H1 (cell line): ENCODE measurements around the gene GIGYF2. TPM values are rescaled to one million over a fixed set of nuclear protein-coding genes. Genes with fewer than 3 reads are reported as not detected.

Source experiments
- CTCF ChIA-PET: fragments of 300-600 bp; sonication (Branson Sonifier 250); formaldehyde crosslinking; loops from one replicate; lab custom pipeline; 2021; ENCODE audit not compliant: partially characterized antibody; lab: Charles Lee
- POLR2A ChIA-PET: fragments of 300-600 bp; sonication (Branson Sonifier 250); formaldehyde crosslinking; loops from one replicate; lab custom pipeline; 2021; ENCODE audit warnings: inconsistent platforms; ENCODE audit not compliant: partially characterized antibody; lab: Charles Lee
- DNase-seq, 2 experiments: peaks; one replicate each; pipeline versions ENCODE4 v3.0.0 to v3.0.0-alpha.2; 2010 to 2022; ENCODE audit warnings: low spot score in 2 of 2, low read depth in 1 of 2, mixed read lengths in 1 of 2
- FAIRE-seq: peaks from 2 replicates; lab custom pipeline; 2011; peaks lifted over from hg19 to GRCh38; lab: Jason Lieb, UNC
- H2AFZ ChIP-seq: 2 replicates; pipeline ENCODE4 v1.8.1; 2012; ENCODE audit warnings: low read length, inconsistent platforms
- H2AK5ac ChIP-seq: 2 replicates; pipeline ENCODE4 v1.6.1; 2013; ENCODE audit warnings: low read depth, low read length
- H2BK120ac ChIP-seq: replicated peaks from 2 replicates; pipeline ENCODE3; 2013; ENCODE audit warnings: low read depth, low read length, inconsistent platforms
- H2BK12ac ChIP-seq: 2 replicates; pipeline ENCODE4 v1.6.1; 2013; ENCODE audit warnings: low read depth, low read length
- H2BK15ac ChIP-seq: 2 replicates; pipeline ENCODE4 v1.6.1; 2013; ENCODE audit warnings: low read length
- H2BK20ac ChIP-seq: 2 replicates; pipeline ENCODE4 v1.6.1; 2013; ENCODE audit warnings: low read length
- H2BK5ac ChIP-seq: 2 replicates; pipeline ENCODE4 v1.6.1; 2013; ENCODE audit warnings: low read depth, low read length
- H3K14ac ChIP-seq: 2 replicates; pipeline ENCODE4 v1.6.1; 2013; ENCODE audit warnings: inconsistent platforms; ENCODE audit not compliant: insufficient read length
- H3K18ac ChIP-seq: 2 replicates; pipeline ENCODE4 v1.6.1; 2013; ENCODE audit warnings: low read length; ENCODE audit errors: extremely low read depth
- H3K23ac ChIP-seq: 2 replicates; pipeline ENCODE4 v1.6.1; 2013; ENCODE audit warnings: inconsistent platforms; ENCODE audit not compliant: insufficient read length
- H3K23me2 ChIP-seq: 2 replicates; pipeline ENCODE4 v1.6.1; 2013; ENCODE audit warnings: low read depth, low read length
- H3K27ac ChIP-seq: 2 replicates; pipeline ENCODE4 v1.6.1; 2011; ENCODE audit warnings: low read depth, low read length, inconsistent platforms
- H3K27me3 ChIP-seq, 4 experiments: replicated peaks in 1 of 4; 1 replicate in 1 of 4; 2 replicates in 3 of 4; pipeline versions ENCODE4 v1.6.1 to v1.8.1; 2011 to 2013; ENCODE audit warnings: low read length in 3 of 4, mild to moderate bottlenecking in 3 of 4, inconsistent platforms in 2 of 4, mixed read lengths in 2 of 4, moderate library complexity in 1 of 4; ENCODE audit not compliant: control insufficient read depth in 3 of 4, insufficient read depth in 3 of 4; ENCODE audit errors: extremely low read depth in 1 of 4
- H3K36me3 ChIP-seq, 4 experiments: 2 replicates each; pipeline versions ENCODE4 v1.6.1 to v1.8.1; 2011 to 2013; ENCODE audit warnings: mild to moderate bottlenecking in 4 of 4, low read length in 3 of 4, moderate library complexity in 2 of 4, control low read depth in 1 of 4, inconsistent platforms in 1 of 4; ENCODE audit not compliant: insufficient read depth in 4 of 4, control insufficient read depth in 2 of 4
- H3K4ac ChIP-seq: replicated peaks from 2 replicates; pipeline ENCODE3; 2013; ENCODE audit warnings: low read length, low read depth, mixed read lengths, inconsistent platforms; ENCODE audit not compliant: insufficient read length
- H3K4me1 ChIP-seq, 4 experiments: replicated peaks in 1 of 4; 1 replicate in 1 of 4; 2 replicates in 3 of 4; pipeline versions ENCODE4 v1.6.1 to v1.8.1; 2011 to 2013; ENCODE audit warnings: low read length in 3 of 4, inconsistent platforms in 2 of 4, mixed read lengths in 1 of 4; ENCODE audit not compliant: insufficient read depth in 4 of 4, control insufficient read depth in 3 of 4
- H3K4me2 ChIP-seq, 2 experiments: 2 replicates each; pipeline versions ENCODE4 v1.6.1 to v1.8.1; 2011 to 2013; ENCODE audit warnings: low read depth in 2 of 2, low read length in 2 of 2, control low read depth in 1 of 2, inconsistent platforms in 1 of 2, mild to moderate bottlenecking in 1 of 2; ENCODE audit not compliant: insufficient read depth in 1 of 2
- H3K4me3 ChIP-seq, 4 experiments: fragments of 200-600, 300-600 bp in 1 of 4; sonication (generic), shearing (Covaris generic), sonication (Bioruptor Twin) in 1 of 4; 2 replicates each; pipeline versions ENCODE4 v1.5.1 to v1.8.1; 2011 to 2016; ENCODE audit warnings: low read length in 4 of 4, low read depth in 3 of 4, control low read depth in 2 of 4, inconsistent platforms in 2 of 4, mild to moderate bottlenecking in 2 of 4, mixed read lengths in 1 of 4, moderate library complexity in 1 of 4; ENCODE audit not compliant: insufficient read depth in 2 of 4; ENCODE audit errors: extremely low read depth in 1 of 4
- H3K56ac ChIP-seq: replicated peaks from 2 replicates; pipeline ENCODE3; 2013; ENCODE audit warnings: low read depth, mild to moderate bottlenecking, mixed read lengths, low read length, inconsistent platforms; ENCODE audit not compliant: insufficient read length
- H3K79me1 ChIP-seq: 2 replicates; pipeline ENCODE4 v1.6.1; 2013; ENCODE audit warnings: low read depth, low read length, control low read depth
- H3K79me2 ChIP-seq, 2 experiments: 2 replicates each; pipeline versions ENCODE4 v1.6.1 to v1.8.1; 2012 to 2013; ENCODE audit warnings: low read length in 2 of 2, mild to moderate bottlenecking in 2 of 2, inconsistent platforms in 1 of 2; ENCODE audit not compliant: insufficient read depth in 2 of 2, control insufficient read depth in 1 of 2
- H3K9ac ChIP-seq, 4 experiments: replicated peaks in 1 of 4; 1 replicate in 1 of 4; 2 replicates in 3 of 4; pipeline versions ENCODE4 v1.6.1 to v1.8.1; 2011 to 2013; ENCODE audit warnings: low read depth in 3 of 4, low read length in 3 of 4, control low read depth in 2 of 4, mild to moderate bottlenecking in 2 of 4, moderate library complexity in 2 of 4, inconsistent platforms in 1 of 4; ENCODE audit errors: extremely low read depth in 1 of 4
- H3K9me3 ChIP-seq, 2 experiments: 2 replicates each; pipeline versions ENCODE4 v1.6.1 to v1.8.1; 2012 to 2013; ENCODE audit warnings: mild to moderate bottlenecking in 2 of 2, moderate library complexity in 2 of 2, control low read depth in 1 of 2, inconsistent platforms in 1 of 2, low read depth in 1 of 2, low read length in 1 of 2, mixed read lengths in 1 of 2; ENCODE audit not compliant: insufficient read depth in 2 of 2
- H4K20me1 ChIP-seq, 2 experiments: replicated peaks in 1 of 2; 2 replicates each; pipeline versions ENCODE3 to v1.8.1; 2011 to 2013; ENCODE audit warnings: inconsistent platforms in 2 of 2, low read length in 2 of 2, mild to moderate bottlenecking in 1 of 2; ENCODE audit not compliant: insufficient read depth in 2 of 2, control insufficient read depth in 1 of 2
- H4K5ac ChIP-seq: 2 replicates; pipeline ENCODE4 v1.6.1; 2013; ENCODE audit warnings: low read length, low read depth, mixed read lengths, inconsistent platforms; ENCODE audit not compliant: insufficient read length
- H4K8ac ChIP-seq: 2 replicates; pipeline ENCODE4 v1.8.0; 2013; ENCODE audit warnings: mild to moderate bottlenecking, moderate library complexity, low read length, inconsistent platforms; ENCODE audit not compliant: insufficient read depth; ENCODE audit errors: extremely low read depth
- H4K91ac ChIP-seq: replicated peaks from 2 replicates; pipeline ENCODE3; 2013; ENCODE audit warnings: low read length, mixed read lengths, inconsistent platforms; ENCODE audit not compliant: insufficient read length
- HDAC6 ChIP-seq: IDR thresholded peaks from one replicate; pipeline ENCODE4 v1.7.1; 2012; ENCODE audit warnings: low read depth, mild to moderate bottlenecking, inconsistent platforms, low read length, moderate library complexity
- KDM5A ChIP-seq: fragments of 200-600 bp; IDR thresholded peaks from 2 replicates; pipeline ENCODE4 v1.7.1; 2012; ENCODE audit warnings: mild to moderate bottlenecking, low read length, inconsistent platforms, mixed read lengths
- SIX5 ChIP-seq: IDR thresholded peaks from 2 replicates; pipeline ENCODE4 v1.6.1; 2011; ENCODE audit warnings: mild to moderate bottlenecking, low read depth, low read length
- WGBS, 2 experiments: shearing (Covaris generic) in 1 of 2; methylation state at CpG; one replicate each; pipeline versions ENCODE4 v1.1.6 to v1.1.7; 2013 to 2015; ENCODE audit warnings: low lambda C conversion rate in 2 of 2, mixed read lengths in 2 of 2, inconsistent platforms in 1 of 2, low coverage in 1 of 2, missing lambda C conversion rate in 1 of 2; ENCODE audit not compliant: insufficient replicate concordance in 2 of 2, insufficient coverage in 1 of 2, insufficient read length in 1 of 2; ENCODE audit errors: extremely low coverage in 1 of 2, missing lambda C conversion rate in 1 of 2; 5-methylcytosine and 5-hydroxymethylcytosine counted together
- polyA plus RNA-seq, 7 experiments: library from polyadenylated mRNA; depleted of rRNA in 3 of 7; stranded (reverse) in 5 of 7; unstranded in 2 of 7; fragments of >200 nt in 5 of 7; fragments of 200-250 nt in 2 of 7; gene quantifications; 1 replicate in 5 of 7; 2 replicates in 1 of 7; 4 replicates in 1 of 7; pipeline versions ENCODE4 v1.2.1 to v1.2.3, GENCODE V29; 2011 to 2013; ENCODE audit warnings: missing spikeins in 2 of 7, mixed read lengths in 2 of 7
- total RNA-seq: library from RNA; stranded (reverse); fragmentation: NEBNext Ultra II Directional; extraction: Animal tissue kit (Norgen Biotek cat#: 25700); gene quantifications from 2 replicates; pipeline ENCODE4 v1.2.1, GENCODE V29; 2021

Gene GIGYF2
- total and polyA plus RNA-seq, 2 of the 8 experiments (the other 6 are each of a cell fraction or from before 2014, with no cell fraction given) = 22.3 to 62.0 TPM

DNA sequence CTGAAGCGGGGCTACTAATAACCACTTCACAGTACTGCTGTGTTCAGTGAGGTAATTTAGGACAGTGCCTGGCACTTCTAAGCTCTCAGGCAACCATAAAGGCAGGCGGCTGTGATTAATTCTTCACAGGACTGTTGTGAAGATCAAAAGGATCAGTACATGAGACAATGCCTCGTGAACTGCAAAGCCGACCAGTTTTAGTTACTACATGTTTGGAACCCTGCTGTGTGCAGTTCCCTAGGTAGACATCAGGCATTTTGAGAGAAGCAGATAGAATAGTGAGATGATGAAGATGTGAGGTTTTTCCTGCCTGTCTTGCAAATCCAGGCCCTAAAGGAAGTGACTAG lies 44.7 kb upstream of the GIGYF2 start:
- no peaks in the 10 kb centered on the region for H3K23me2 ChIP-seq
- no peaks in the 10 kb centered on the region for H3K9me3 ChIP-seq
- no peak overlapping the region for H2BK12ac ChIP-seq
- H3K79me2 ChIP-seq = no peaks in the 10 kb centered on the region
- H2BK120ac ChIP-seq = no peak overlapping the region
- no peak overlapping the region for H3K18ac ChIP-seq
- H3K27ac ChIP-seq = no peak overlapping the region
- no peaks in the 10 kb centered on the region for H3K27me3 ChIP-seq
- no peaks in the 10 kb centered on the region for H3K4me1 ChIP-seq
- 77% methylated on average over 4 of the region's 4 CpGs; no CpG with 5 or more reads in 1 of the 2 experiments for WGBS, 2 experiments
- DNase-seq = no peak
- H3K79me1 ChIP-seq = no peaks in the 10 kb centered on the region
- H2BK15ac ChIP-seq = no peak overlapping the region
- H2BK5ac ChIP-seq = no peak overlapping the region
- H3K9ac ChIP-seq = no peak overlapping the region
- no peak overlapping the region for H3K23ac ChIP-seq
- no peak overlapping the region for H4K8ac ChIP-seq
- H2BK20ac ChIP-seq = no peak overlapping the region
- no peak overlapping the region for H3K14ac ChIP-seq
- no peak overlapping the region for H4K5ac ChIP-seq
- ChIA-PET POLR2A (interaction anchor here (0.6 to 1.7 kb wide), 3 partner anchors 20 to 68 kb away, joined by 4 to 7 read pairs (median 4); partner anchors contain the start of gene EFHD1), CTCF (interaction anchor here (0.6 to 2.1 kb wide), 6 partner anchors 10 to 317 kb away, joined by 3 to 11 read pairs (median 4); no protein-coding TSS in a partner anchor)
- H3K4me2 ChIP-seq = no peak overlapping the region
- no peak overlapping the region for H3K56ac ChIP-seq
- no peaks in the 10 kb centered on the region for H4K20me1 ChIP-seq
- H2AK5ac ChIP-seq = no peak overlapping the region
- no peak overlapping the region for H2AFZ ChIP-seq
- no peak overlapping the region for H3K4me3 ChIP-seq
- no peak overlapping the region for H4K91ac ChIP-seq
- H3K4ac ChIP-seq = no peak overlapping the region
- H3K36me3 ChIP-seq = no peaks in the 10 kb centered on the region
- TF ChIP-seq KDM5A (no peak), HDAC6 (no peak), SIX5 (no peak)
- no peak for FAIRE-seq
